Measurements from ENCODE around the gene LIMA1.
"Not testable (repeated sequence)": the region's sequence is repeated elsewhere in the genome, so short reads cannot be mapped to it uniquely, and the experiment has no call there.

The LIMA1 gene

DNA sequence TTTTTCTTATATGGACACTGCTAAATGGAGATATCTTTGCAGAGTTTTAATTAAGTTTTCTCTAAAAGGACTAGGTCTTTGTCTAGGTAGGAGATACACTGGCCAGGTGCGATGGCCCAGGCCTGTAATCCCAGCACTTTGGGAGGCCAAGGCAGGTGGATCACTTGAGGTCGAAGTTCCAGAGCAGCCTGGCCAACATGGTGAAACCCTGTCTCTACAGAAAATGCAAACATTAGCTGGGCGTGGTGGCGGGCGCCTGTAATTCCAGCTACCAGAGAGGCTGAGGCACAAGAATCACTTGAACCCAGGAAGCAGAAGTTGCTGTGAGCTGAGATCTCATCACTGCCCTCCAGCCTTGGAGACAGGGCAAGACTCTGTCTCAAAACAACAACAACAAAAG is 99.1 kb downstream of the LIMA1 start:
- DNase-seq = no peak

DNA sequence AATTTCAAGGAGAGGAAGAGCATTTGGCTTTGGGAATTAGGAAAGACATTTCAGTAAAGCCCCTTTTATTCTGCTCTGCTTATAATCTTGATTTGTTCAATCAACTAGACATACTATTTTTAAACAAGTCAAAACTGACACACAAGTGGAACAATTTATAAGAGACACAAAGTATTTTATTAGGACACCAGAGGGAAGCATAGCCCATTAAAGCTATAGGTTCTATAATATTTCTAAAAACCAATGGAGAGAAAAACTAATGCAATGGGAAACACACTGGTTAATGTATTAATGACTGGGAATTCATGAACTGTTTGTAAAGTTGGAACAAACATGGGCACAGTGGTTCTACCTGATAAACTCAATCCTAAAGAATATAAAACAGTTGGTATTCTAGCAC is 100.9 kb downstream of the LIMA1 start:
- peak; percentile 7 for DNase-seq

DNA sequence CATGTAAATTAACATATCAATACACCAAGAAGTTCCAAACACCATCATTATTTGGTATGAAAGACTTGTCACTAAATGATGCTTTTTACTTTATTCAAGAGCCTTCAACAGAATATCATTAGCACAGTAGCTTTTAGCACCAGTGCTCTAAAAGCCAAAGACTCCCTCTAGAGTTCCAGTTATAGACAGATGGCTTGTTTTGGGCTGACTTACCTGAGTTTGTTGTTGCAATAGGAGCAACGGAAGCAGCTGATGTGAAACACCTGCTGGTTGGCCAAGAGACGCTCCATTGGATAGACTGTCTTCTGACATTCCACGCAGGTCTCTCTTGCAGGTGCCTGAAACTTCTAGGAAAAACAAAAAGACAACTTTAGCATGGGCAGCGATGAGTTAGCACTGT is 101.6 kb downstream of the LIMA1 start:
- DNase-seq = no peak

DNA sequence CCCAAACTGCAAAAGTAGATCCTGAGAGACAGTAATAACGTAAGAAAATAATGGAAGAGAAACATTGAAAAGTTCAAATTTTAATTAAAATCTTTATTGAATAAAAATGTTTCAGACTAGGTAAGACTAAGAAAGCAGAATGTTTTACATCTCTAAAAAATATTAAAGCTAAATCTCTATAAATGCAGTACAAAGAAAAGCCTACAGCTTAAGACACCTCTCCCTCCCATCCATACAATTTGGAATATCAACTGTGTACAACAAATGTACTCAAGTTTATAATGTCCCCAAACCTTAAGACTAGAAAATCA is 107.6 kb downstream of the LIMA1 start:
- no peak for DNase-seq

DNA sequence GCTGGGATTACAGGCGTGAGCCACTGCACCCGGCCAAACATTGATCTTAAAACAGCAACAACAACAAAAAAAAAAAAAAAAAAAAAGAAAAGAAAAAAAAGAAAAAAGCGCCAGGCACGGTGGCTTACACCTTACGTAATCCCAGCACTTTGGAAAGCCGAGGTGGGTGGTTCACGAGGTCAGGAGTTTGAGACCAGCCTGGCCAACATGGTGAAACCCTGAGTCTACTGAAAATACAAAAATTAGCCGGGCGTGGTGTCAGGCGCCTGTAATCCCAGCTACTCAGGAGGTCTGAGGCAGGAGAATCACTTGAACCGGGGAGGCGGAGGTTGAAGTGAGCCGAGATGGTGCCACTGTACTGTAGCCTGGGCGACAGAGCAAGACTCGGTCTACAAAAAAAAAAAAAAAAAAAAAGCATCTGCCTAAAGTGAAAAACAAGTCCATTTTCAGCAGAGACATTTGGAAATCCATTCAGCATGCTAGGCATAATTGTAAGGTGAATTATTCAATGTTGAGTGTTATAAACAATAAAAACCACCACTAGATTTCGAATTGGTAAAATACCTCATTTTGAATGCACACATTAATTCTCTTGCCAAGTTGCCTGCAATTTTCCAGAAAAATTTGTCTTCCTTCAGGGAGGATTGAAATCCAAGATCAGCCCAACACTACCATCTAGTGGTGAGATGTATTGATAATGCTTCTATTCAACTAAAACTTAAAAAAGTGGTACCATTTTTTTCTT is 108.2 kb downstream of the LIMA1 start:
- peak; percentile 54 for DNase-seq

DNA sequence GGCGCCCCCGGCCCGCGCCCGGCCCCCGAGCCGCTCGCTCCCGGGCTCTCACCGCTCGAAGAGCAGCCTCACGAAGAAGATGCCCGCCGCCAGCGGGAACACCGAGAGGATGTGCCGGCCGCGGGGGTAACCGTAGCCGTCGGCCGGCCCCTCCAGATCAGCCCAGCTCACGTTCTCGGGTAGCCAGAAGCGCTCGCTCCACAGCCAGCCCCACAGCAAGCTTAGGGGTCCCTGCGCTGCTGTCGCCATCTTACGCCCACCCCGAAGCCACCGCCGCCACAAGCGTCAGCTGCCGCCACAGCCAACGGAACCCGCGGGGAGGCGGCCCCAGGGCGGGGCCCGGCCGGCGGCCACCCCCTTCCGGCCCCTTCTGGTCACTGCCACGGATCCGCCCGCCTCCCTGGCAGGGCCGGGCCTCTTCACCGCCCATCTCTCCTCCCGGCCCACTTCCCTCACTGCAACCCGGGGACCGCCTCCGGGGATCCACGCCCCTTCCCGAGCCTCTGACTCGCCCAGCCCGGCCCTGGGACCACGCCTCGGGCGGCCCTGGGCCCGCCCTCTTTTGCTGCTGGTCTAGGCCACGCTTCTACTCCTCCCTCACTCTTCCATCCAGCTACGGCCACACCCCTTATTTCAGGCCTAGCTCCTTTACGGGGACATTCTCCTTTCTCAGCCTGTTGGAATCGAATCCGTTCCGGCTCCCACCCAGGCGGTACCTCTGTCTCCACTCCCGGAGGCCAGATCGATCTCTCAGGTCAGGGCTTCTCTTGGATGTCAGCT is 116.1 kb downstream of the LIMA1 start, which contains the start of gene CERS5:
Gene CERS5, minus strand, starts transcription at position 321 of the 780 bp plus-strand sequence. Its CDS starts 72 bp downstream, at position 249.
- DNase-seq = peak; percentile 95

DNA sequence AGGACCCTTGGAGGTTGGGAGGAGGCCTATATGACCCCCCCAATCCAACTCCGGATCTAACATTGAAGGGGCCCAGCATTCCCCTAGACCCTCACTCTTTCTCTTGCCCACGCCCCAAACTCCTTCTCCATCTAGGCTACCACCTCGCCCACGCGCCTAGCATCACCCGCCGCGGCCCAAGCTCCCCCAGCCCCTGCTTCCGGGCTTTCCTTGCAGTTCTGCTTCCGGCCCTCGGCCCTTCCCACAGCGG is 116.6 kb downstream of the LIMA1 start:
- DNase-seq = no peak

DNA sequence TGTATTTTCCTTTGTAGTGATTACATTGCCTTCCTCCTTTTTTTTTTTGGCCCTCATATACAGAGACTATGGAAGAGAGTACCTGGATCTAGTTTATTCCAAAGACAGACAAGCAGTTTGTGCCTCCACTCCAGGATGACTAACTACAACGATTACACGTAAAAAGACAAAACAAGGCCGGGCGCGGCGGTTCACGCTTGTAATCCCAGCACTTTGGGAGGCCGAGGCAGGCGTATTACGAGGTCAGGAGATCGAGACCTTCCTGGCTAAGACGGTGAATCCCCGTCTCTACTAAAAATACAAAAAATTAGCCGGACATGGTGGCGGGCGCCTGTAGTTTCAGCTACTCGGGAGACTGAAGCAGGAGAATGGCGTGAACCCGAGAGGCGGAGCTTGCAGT is 118.4 kb downstream of the LIMA1 start:
- DNase-seq = no peak

DNA sequence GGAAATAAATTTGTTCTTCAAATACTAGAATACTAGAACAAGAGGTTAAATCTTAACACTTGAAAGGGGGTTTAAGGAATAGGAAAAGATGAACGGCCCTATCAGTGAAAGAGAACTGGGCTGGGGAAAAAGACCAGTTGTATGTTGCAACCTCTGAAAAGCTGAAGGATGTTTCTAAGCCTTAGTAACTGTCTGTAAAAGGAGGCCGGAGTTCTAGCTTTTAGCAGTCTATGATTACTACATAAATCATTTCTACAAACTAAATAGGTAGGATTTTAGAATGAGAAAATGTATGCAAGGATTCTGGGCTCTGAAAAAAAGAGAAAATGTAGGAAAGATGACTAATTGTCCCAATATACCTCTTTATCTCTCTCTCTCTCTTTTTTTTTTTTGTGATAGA is 121.1 kb downstream of the LIMA1 start:
- no peak for DNase-seq

DNA sequence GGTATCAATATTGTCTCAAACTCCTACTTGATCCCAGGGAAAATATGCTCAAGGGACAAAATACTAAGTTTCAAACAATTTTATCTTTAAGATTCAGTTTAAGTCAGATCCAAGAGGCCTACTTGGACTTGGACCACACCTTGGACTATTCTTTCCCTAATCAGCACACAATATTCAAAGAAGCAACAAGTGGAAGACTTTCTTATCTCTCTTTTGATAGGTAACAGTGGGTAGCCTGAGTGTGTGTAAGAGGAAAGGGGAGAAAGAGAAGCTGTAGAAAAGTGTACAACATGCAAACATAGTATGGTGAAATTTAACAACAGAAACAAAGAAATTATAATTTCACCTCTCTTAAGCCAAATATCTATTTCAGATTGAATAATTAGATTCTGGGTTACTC is 122.7 kb downstream of the LIMA1 start:
- DNase-seq = no peak

DNA sequence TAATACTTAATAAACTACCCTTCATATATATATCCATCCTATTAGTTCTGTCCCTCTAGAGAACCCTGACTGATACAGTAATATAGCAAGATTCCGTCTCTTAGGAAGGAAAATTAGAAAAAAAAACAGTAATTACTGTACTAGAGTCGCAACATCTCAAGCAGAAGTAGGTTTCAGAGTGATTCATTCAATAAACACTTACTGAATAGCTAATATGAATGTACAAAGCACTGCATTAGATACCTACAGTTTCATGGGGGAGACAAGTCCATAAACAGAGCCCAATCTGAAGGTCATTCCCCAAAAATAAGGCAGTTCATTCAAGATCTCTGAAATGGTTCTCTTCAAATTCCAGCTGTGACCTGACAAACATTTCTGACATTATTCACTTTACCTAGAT is 126.1 kb downstream of the LIMA1 start:
- DNase-seq = no peak

DNA sequence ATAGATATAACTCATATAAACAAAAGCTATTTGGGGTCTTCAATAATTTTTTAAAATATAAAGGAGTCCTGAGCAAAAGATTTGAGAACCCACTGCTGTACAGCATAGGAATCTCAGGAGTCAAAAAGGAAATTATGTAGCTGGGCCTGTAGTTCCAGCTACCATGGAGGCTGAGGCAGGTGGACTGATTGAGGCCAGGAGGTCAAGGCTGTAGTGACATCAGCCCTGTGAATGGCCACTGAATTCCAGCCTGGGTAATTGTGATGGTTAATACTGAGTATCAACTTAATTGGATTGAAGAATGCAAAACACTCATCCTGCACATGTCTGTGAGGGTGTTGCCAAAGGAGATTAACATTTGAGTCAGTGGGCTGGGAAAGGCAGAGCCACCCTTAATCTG is 126.7 kb downstream of the LIMA1 start:
- no peak for DNase-seq

DNA sequence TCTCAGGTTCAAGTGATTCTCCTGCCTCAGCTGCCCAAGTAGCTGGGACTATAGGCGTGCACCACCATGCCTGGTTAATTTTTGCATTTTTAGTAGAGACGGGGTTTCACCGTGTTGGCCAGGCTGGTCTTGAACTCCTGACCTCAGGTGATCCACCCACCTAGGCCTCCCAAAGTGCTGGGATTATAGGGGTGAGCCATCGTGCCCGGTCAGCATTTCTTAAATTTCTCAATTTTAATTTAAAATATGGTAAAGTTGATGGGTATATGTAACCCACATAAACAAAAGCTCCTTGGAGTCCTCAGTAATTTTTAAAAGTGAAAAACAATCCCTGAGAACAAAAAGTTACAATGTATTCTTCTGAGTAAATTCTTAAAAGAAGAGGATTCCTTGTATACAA is 128.4 kb downstream of the LIMA1 start:
- DNase-seq = not testable (repeated sequence)

DNA sequence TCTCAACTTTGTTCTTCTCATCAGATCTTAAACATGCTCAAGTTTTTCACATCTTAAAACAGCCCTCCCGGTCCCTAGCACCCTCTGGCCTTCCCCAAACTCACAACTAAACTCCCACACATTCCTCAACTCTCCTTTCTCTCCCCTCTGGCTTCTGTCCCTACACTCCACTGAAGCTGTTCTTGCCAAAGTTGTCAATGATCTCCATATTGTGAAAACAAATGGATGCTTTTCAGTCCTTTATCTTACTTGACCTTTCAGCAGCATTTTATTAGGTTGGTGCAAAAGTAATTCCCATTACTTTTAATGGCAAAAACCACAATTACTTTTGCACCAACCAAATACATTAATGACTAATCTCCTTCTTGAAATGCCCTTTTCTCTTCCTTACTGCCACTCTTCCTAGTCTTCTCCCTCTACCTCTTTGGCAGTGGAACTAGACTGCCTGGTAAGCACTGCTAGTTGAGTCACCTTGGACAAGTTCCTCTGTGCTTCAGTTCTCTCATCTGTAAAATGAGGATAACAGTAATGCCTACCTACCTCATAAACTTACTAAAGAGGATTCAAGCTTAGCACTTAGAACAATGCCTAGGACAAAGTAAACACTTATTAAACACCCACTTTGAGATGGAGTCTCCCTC is 132.2 kb downstream of the LIMA1 start:
- DNase-seq = no peak

DNA sequence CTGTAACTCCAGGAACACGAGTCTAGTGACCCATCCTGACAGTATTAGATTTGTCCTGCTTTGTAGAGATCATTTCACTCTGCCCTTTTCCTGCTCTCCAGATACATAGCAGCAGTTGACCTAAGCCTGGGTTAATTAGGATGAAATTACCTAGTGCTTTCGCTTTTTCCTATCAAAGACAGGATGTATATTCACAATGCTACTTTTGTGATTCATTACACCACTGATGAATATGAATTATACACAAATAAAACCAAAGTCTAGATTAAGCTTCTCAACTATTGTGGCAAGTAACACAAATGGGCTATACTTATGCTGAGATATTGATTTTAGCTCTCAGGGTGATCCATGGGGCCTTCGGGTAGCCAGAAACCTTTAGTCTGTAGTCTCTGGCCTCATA is 134.0 kb downstream of the LIMA1 start:
- DNase-seq = no peak

DNA sequence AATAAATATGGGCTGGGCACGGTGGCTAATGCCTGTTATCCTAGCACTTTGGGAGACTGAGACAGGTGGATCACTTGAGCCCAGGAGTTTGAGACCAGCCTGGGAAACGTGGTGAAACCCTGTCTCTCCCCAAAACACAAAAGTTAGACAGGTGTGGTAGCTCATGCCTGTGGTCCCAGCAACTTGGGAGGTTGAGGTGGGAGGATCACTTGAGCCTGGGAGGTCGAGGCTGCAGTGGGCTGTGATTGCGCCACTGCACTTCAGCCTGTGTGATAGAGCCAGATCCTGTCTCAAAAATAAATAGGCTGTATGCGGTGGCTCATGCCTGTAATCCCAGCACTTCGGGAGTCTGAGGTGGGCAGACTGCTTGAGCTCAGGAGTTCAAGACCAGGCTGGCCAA is 135.3 kb downstream of the LIMA1 start:
- DNase-seq = not testable (repeated sequence)

DNA sequence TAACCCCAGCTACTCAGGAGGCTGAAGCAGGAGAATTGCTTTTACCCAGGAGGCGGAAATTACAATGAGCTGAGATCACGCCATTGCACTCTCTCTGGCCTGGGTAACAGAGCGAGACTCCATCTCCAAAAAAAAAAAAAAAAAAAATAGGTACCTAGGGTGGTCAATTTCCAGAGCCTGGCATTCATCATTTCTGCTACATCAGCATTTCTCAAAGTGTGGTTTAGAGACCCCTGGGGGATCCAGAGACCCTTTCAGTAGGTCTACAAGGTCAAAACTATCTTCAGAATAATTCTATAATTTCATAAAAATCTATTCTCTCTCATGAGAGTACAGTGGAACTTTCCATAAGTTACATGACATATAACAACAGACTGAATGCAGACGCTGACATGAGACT is 136.0 kb downstream of the LIMA1 start:
- DNase-seq = no peak

DNA sequence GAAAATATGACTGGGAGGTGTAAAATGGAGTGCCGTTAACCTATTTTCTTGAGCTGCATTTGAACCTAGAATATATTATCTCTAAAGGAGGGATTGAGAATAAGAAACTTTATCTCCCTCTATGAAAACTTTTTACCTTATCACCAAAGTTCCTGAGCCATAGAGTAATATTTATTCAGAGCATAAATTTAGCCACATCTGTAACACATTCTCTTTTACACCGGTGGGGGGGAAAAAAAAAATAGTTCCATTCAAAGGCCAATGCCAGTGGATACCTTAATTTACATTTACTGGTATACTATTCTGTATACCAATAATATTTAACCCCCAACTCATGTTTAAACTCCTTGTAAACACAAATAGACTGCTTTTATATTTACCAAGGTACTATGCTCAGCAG is 137.9 kb downstream of the LIMA1 start:
- no peak for DNase-seq

DNA sequence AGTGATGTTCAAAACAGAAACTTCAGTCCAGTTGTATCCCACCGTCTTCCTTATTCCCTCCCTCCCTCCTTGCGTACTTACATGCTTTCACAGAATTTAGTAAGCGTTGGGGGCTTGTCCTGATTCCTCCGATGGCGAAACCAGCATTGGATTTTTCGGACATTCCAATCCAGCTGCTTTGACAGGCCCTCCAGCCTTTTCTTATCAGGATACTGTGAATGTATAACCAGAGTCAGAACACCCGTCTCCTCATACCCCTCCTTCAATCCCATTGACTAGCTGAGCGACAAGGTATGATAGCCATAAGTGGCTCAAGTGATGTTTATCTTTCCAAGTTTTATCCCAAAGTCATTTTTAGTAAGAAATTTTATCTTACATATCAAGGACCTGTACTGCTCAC is 140.3 kb downstream of the LIMA1 start:
- no peak for DNase-seq

DNA sequence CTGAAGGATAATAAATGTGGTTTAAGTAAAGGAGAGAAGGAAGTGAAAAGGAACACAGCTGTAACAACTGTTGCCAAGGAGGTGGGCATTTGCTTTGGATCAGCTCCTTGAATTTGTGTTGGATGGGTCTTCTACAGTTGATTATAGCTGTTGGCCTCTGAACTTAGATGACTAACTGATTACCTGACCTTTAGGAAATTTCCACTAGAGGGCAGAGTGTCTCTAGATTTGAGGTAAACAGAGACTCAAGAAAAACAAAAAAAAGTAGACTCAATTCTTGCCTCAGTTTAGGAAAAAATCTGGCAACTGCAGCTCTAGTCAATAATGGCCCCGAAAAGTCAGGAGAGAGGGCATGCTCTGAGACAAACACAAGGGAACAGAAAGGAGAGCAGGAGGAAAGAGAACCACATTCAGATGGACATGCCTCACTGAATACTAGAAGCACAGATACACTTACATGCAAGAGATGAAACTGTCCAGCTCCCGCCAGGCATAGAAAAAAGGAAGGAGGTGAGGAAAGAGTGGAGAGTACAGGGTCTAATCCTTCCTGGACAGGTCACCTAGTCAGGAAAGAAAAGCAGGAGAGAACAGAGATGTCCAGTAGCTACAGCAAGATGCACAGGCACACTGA is 150.7 kb downstream of the LIMA1 start:
- DNase-seq = no peak

DNA sequence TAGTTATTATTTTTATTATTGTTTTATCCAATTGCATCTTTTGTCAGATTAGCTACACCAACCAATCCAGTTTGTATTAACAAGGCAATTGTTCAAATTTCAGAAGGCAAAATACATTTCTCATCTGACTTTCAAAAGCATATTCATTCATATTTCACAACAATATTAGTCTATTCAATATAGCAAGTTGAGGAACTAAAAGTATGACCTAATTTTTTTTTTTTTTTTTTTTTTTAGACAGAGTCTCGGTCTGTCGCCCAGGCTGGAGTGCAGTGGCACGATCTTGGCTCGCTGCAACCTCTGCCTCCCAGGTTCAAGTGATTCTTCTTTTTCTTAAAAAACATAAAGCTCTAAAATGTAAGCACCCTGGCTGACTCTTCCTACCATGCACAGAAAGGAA is 154.0 kb downstream of the LIMA1 start:
- no peak for DNase-seq

DNA sequence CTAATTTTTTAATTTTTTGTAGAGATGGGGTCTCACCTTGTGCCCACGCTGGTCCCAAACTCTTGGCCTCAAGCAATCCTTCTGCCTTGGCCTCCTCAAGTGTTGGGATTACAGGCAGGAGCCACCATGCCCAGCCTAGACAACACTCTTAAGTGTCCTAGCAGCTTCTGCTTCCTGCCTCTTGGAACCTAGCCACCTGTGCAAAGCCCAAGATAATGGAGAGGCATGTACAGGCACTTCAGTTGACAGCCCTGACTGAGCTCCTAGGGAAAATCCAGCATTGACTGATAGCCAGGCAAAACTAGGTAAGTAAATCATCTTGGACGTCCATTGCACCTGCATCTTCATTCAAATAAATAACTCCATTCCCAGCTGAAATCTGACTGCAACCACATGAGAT is 155.8 kb downstream of the LIMA1 start:
- DNase-seq = no peak

Data from NCI-H1694 treated with DMSO at 0.1 percent for 48 hours (cell line).